ENCODE results near the gene ALG1L2.

DNA sequence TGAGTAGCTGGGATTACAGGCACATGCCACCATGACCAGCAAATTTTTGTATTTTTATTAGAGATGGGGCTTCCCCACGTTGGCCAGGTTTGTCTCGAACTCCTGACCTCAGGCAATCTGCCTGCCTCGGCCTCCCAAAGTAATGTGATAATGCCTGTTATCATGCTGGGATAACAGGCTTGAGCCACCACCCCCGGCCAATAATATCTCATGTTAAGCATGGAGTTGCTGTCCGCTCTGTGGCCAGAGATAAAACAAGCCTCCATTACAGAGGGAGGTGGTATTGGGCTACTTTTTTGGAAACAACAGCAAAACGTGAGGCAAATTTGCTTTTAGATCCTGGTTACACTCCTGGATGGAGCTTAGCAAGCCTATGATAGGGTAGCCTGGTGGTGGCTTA is 32.9 kb upstream of the ALG1L2 start:
- TF ChIP-seq, protein P1, sequence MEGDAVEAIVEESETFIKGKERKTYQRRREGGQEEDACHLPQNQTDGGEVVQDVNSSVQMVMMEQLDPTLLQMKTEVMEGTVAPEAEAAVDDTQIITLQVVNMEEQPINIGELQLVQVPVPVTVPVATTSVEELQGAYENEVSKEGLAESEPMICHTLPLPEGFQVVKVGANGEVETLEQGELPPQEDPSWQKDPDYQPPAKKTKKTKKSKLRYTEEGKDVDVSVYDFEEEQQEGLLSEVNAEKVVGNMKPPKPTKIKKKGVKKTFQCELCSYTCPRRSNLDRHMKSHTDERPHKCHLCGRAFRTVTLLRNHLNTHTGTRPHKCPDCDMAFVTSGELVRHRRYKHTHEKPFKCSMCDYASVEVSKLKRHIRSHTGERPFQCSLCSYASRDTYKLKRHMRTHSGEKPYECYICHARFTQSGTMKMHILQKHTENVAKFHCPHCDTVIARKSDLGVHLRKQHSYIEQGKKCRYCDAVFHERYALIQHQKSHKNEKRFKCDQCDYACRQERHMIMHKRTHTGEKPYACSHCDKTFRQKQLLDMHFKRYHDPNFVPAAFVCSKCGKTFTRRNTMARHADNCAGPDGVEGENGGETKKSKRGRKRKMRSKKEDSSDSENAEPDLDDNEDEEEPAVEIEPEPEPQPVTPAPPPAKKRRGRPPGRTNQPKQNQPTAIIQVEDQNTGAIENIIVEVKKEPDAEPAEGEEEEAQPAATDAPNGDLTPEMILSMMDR (IDR thresholded peaks at IDR 0.05) = no peak
- TF ChIP-seq POLR2A (IDR thresholded peaks at IDR 0.05; ENCODE audit: low read depth) (no peak), EP300 (IDR thresholded peaks at IDR 0.05) (no peak), POLR2AphosphoS5 (IDR thresholded peaks at IDR 0.05) (no peak)

All from esophagus muscularis mucosa (tissue), 4 donors.